Fibroblast of villous mesenchyme (primary cell): Measurements from ENCODE around the gene PCDH9. TPM values are rescaled to one million over a fixed set of nuclear protein-coding genes. Genes with fewer than 3 reads are reported as not detected.

ENCODE experiments used
- DNase-seq: peaks from one replicate; pipeline ENCODE4 v3.0.0-alpha.2; 2010; ENCODE audit warnings: low read depth
- H3K4me3 ChIP-seq: 2 replicates; pipeline ENCODE4 v1.5.1; 2011; ENCODE audit warnings: low read depth, mild to moderate bottlenecking, low read length
- CTCF ChIP-seq: IDR thresholded peaks from 2 replicates; pipeline ENCODE4 v1.5.1; 2012; ENCODE audit warnings: low read depth, mild to moderate bottlenecking, low read length; ENCODE audit not compliant: insufficient read depth
- total RNA-seq: library from RNA; depleted of rRNA; stranded (reverse); fragments of >200 nt; gene quantifications from 2 replicates; pipeline ENCODE4 v1.2.3, GENCODE V29; 2012

The PCDH9 gene
- total RNA-seq, 1 donor = 9.9 TPM

- TF ChIP-seq CTCF = no peak
- no peak overlapping the region for H3K4me3 ChIP-seq
- no peak for DNase-seq
Measured at GRCh38 chr13:66981912-66982311, 248.2 kb downstream of the PCDH9 start.

GRCh38 chr13:66977161-66977560, 253.0 kb downstream of the PCDH9 start:
- DNase-seq = no peak
- no peak for TF ChIP-seq CTCF
- H3K4me3 ChIP-seq = no peak overlapping the region

GRCh38 chr13:66974889-66975288, 255.2 kb downstream of the PCDH9 start:
- TF ChIP-seq CTCF = no peak
- DNase-seq = no peak
- no peak overlapping the region for H3K4me3 ChIP-seq

- DNase-seq = no peak
- no peak for TF ChIP-seq CTCF
- H3K4me3 ChIP-seq = no peak overlapping the region
Measured at GRCh38 chr13:66974174-66974573, 256.0 kb downstream of the PCDH9 start.

GRCh38 chr13:66972659-66973058, 257.5 kb downstream of the PCDH9 start:
- H3K4me3 ChIP-seq = no peak overlapping the region
- TF ChIP-seq CTCF = no peak
- no peak for DNase-seq

- no peak for DNase-seq
- TF ChIP-seq CTCF = no peak
- H3K4me3 ChIP-seq = no peak overlapping the region
Measured at GRCh38 chr13:66971004-66971403, 259.1 kb downstream of the PCDH9 start.

GRCh38 chr13:66969291-66969690, 260.8 kb downstream of the PCDH9 start:
- no peak overlapping the region for H3K4me3 ChIP-seq
- no peak for TF ChIP-seq CTCF
- no peak for DNase-seq
